ENCODE measurements around the gene EIF1.
"Not testable (repeated sequence)": the region's sequence is repeated elsewhere in the genome, so short reads cannot be mapped to it uniquely, and the experiment has no call there.

The EIF1 gene

DNA sequence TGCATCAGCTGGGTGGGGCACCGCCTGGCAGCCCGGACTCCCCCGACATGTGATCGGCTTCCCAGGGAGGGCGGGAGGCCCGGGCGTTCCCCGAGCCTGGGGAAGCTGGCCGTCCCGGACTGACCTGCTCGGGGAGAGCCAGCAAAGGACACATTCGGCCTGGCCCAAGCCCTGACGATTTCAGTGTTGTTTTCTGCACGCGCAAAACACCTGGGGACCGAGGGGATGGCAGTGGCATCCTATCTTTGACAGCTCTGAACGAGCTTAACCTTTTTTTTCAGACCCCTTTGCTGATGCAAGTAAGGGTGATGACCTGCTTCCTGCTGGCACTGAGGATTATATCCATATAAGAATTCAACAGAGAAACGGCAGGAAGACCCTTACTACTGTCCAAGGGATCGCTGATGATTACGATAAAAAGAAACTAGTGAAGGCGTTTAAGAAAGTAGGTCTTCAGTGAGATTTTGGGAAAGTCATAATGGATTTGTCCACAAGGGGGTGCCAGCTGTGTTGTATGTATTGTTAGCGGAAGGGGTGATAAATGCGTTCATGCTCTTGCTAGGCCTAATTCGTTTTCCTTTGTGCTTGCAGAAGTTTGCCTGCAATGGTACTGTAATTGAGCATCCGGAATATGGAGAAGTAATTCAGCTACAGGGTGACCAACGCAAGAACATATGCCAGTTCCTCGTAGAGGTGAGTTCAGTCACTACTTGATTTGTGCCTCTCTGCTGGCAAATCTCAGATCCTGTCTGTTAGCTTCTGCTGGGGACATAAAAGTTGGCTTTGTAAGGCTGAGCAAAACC is 1.0 kb downstream of the EIF1 start:
- H3K9ac ChIP-seq (ENCODE audit: low read length in 5 of 5): peak overlapping the region; percentile 90 to 98 (median 94)
- peaks cover 3 to 36% (median 29%) of the 10 kb centered on the region in 5 donors for H3K4me1 ChIP-seq (ENCODE audit: control insufficient read depth in 5 of 5, insufficient read depth in 5 of 5, low read length in 5 of 5)
- no peaks in the 10 kb centered on the region for H3K9me3 ChIP-seq (ENCODE audit: control insufficient read depth in 5 of 5, low read length in 5 of 5)
- no peaks in the 10 kb centered on the region for H3K27me3 ChIP-seq (ENCODE audit: control insufficient read depth in 5 of 5, insufficient read depth in 4 of 5, low read length in 5 of 5)
- peak overlapping the region; percentile 81 to 95 (median 83) for H3K4me3 ChIP-seq (ENCODE audit: low read depth in 1 of 5, low read length in 5 of 5)
- peaks cover 29 to 53% (median 49%) of the 10 kb centered on the region in 5 donors for H3K36me3 ChIP-seq (ENCODE audit: control insufficient read depth in 5 of 5, insufficient read depth in 5 of 5, low read length in 5 of 5)
- peak overlapping the region; percentile 100 for H3K27ac ChIP-seq (ENCODE audit: low read depth, low read length)

DNA sequence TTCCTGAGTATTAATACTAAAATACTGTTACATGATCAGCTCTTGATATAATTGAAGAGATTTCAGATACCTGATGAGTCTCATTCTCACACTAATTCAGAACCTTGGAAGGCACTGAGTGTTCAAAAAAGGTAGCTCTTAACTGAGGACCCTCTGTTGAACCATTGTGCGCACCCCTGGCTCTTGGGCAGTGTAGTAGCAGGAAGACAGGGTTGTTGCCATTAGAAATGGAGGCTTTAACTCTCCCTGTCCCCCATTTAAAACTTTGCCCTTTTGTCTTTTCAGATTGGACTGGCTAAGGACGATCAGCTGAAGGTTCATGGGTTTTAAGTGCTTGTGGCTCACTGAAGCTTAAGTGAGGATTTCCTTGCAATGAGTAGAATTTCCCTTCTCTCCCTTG is 1.8 kb downstream of the EIF1 start:
- peak overlapping the region; percentile 100 for H3K27ac ChIP-seq (ENCODE audit: low read depth, low read length)

DNA sequence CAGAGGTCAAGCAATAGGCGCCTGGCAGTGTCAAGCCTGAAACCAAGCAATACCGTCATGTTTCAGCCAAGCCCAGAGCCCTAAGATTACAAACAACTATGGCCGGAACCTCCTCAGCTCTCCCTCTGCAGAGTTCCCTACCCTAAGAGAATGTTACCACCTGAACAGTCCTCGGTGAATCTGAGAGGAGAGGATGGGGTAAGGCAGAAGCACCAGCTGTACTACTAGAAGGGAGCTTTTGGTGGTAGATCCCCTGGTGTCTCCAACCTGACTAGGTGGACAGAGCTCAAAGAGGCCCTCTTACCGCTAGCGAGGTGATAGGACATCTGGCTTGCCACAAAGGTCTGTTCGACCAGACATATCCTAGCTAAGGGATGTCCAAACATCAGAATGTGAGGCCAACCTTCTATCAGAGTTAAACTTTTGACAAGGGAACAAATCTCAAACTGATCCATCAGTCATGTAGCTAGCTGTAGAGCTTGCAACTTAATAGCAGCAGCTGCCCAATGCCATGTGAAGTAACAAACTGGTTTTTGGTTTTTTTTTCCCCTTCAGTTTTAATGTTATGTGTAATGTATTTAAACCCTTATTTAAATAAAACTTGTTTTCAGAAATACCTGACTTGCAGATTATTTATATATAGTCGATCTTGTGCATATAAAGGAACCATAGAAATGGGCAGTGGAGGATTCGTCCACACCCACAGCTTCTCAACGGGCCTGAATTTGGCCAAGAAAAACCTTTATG is 2.5 kb downstream of the EIF1 start:
- H3K4me3 ChIP-seq (ENCODE audit: low read depth in 1 of 5, low read length in 5 of 5): peak overlapping the region; percentile 28 to 94 (median 81)
- H3K9ac ChIP-seq (ENCODE audit: low read length in 5 of 5): peak overlapping the region in 2 of 5 donors; percentile 48 to 52
- no peaks in the 10 kb centered on the region for H3K27me3 ChIP-seq (ENCODE audit: control insufficient read depth in 5 of 5, insufficient read depth in 4 of 5, low read length in 5 of 5)
- no peaks in the 10 kb centered on the region for H3K9me3 ChIP-seq (ENCODE audit: control insufficient read depth in 5 of 5, low read length in 5 of 5)
- H3K36me3 ChIP-seq (ENCODE audit: control insufficient read depth in 5 of 5, insufficient read depth in 5 of 5, low read length in 5 of 5): peaks cover 29 to 61% (median 56%) of the 10 kb centered on the region in 5 donors
- peak overlapping the region; percentile 100 for H3K27ac ChIP-seq (ENCODE audit: low read depth, low read length)
- H3K4me1 ChIP-seq (ENCODE audit: control insufficient read depth in 5 of 5, insufficient read depth in 5 of 5, low read length in 5 of 5): peaks cover 4 to 44% (median 34%) of the 10 kb centered on the region in 5 donors

More for the DNA sequence above, 1.8 kb downstream of the EIF1 start:
- Histone ChIP-seq H3K9ac (ENCODE audit: low read length in 5 of 5) (peak overlapping the region in 4 of 5 donors; percentile 90 to 95 (median 93)), H3K9me3 (ENCODE audit: control insufficient read depth in 5 of 5, low read length in 5 of 5) (no peaks in the 10 kb centered on the region), H3K36me3 (ENCODE audit: control insufficient read depth in 5 of 5, insufficient read depth in 5 of 5, low read length in 5 of 5) (peaks cover 29 to 61% (median 56%) of the 10 kb centered on the region in 5 donors), H3K4me1 (ENCODE audit: control insufficient read depth in 5 of 5, insufficient read depth in 5 of 5, low read length in 5 of 5) (peaks cover 3 to 37% (median 29%) of the 10 kb centered on the region in 5 donors), H3K4me3 (ENCODE audit: low read depth in 1 of 5, low read length in 5 of 5) (peak overlapping the region; percentile 81 to 95 (median 83)), H3K27me3 (ENCODE audit: control insufficient read depth in 5 of 5, insufficient read depth in 4 of 5, low read length in 5 of 5) (no peaks in the 10 kb centered on the region)

DNA sequence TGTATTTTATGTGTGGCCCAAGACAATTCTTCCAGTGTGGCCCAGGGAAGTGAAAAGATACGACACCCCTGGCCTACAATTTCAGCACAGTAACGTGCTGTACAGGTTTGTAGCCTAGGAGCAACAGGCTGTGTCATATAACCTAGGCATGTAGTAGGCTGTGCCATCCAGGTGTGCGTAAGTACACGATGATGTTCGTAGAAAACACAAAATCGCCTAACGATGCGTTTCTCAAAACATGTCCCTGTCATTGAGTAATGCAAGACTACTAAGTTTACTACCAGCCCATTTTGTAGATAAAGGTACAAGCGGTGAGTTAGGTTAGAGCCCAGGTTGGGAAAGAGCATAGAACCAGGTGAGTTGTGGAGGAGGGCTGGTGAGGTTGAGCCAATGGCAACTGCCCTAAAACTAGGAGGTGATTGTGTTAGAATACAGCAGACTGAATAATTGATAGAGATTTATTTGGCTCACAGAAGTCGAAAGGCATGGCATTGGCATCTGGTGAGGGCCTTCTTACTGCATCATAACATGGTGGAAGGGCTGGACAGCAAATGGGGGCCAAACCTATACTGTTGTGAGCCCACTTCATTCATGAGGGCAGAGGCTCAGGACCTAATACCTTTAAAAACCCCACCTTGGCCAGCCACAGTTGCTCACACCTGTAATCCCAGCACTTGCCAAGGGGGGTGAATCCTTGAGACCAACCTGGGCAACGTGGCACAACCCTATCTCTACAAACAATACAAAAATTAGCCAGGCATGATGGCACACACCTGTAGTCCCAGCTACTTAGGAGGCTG is 4.2 kb downstream of the EIF1 start:
- no peak overlapping the region for H3K4me3 ChIP-seq (ENCODE audit: low read depth in 1 of 5, low read length in 5 of 5)
- no peak overlapping the region for H3K9ac ChIP-seq (ENCODE audit: low read length in 5 of 5)
- H3K36me3 ChIP-seq (ENCODE audit: control insufficient read depth in 5 of 5, insufficient read depth in 5 of 5, low read length in 5 of 5): peaks cover 29 to 61% (median 56%) of the 10 kb centered on the region in 5 donors
- H3K9me3 ChIP-seq (ENCODE audit: control insufficient read depth in 5 of 5, low read length in 5 of 5): no peaks in the 10 kb centered on the region
- peaks cover 11 to 54% (median 46%) of the 10 kb centered on the region in 5 donors for H3K4me1 ChIP-seq (ENCODE audit: control insufficient read depth in 5 of 5, insufficient read depth in 5 of 5, low read length in 5 of 5)
- no peak overlapping the region for H3K27ac ChIP-seq (ENCODE audit: low read depth, low read length)
- no peaks in the 10 kb centered on the region for H3K27me3 ChIP-seq (ENCODE audit: control insufficient read depth in 5 of 5, insufficient read depth in 4 of 5, low read length in 5 of 5)

DNA sequence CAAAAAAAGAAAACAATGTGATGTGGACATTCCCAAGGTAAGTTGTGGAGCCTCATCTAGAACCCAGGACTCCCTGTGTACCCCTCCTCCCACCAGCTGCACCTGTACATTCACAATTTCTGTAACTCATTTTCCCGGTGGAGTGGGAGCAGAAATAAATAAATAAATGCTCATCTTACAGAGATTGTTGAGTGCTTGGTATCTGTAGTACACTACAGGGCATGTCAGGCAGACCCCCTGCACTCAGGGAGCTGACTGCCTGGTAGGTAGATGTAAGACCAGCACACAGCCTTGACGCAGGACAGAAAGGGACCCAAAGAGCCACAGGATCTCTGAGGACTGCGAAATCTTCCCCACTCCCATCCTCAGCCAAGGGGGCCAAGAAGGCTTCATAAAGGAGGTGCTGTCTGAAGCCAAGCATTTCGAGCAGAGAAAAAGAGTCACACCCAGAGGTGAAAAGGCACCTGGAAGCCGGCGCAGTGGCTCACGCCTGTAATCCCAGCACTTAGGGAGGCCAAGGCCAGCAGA is 6.5 kb downstream of the EIF1 start:
- Histone ChIP-seq H3K4me1 (ENCODE audit: control insufficient read depth in 5 of 5, insufficient read depth in 5 of 5, low read length in 5 of 5) (peaks cover 11 to 43% (median 39%) of the 10 kb centered on the region in 5 donors), H3K27me3 (ENCODE audit: control insufficient read depth in 5 of 5, insufficient read depth in 4 of 5, low read length in 5 of 5) (no peaks in the 10 kb centered on the region), H3K4me3 (ENCODE audit: low read depth in 1 of 5, low read length in 5 of 5) (no peak overlapping the region), H3K9ac (ENCODE audit: low read length in 5 of 5) (no peak overlapping the region), H3K9me3 (ENCODE audit: control insufficient read depth in 5 of 5, low read length in 5 of 5) (no peaks in the 10 kb centered on the region), H3K36me3 (ENCODE audit: control insufficient read depth in 5 of 5, insufficient read depth in 5 of 5, low read length in 5 of 5) (peaks cover 23 to 52% (median 48%) of the 10 kb centered on the region in 5 donors), H3K27ac (ENCODE audit: low read depth, low read length) (no peak overlapping the region)

DNA sequence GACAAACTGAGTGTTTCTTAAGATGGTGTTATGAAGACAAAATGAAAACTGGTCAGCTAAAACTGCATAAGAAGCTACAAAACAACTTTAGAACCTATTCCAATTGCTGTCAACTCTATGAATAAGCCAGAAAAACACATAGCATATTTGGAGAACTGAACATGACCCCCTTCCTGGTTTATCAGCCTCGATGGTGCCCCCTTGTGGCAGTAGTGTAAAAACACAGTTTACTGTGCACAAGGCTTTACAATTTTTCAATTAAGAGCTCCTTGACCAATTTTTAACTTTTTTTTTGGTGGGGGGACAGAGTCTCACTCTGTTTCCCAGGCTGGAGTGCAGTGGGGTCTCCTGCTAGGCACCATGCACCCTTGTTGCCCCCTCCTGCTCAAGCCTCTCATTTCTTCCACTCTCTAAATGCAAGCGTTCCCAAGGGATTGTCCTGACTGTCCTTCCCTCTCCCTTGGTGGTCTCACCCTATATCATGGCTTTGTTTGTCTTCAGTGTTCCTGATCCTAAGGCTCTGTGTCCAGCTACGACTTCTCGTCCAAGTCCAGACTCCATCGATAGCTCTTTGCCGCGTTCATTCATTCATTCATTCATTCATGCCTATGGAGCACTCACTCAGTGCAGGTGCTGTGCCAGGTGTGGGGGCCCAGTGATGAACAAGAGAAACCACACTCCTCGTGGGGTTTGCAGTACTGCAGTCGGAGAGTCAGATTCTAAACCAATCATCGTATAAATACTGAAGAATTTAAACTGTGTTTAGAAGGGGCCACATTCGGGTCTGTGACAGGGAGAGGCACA is 7.5 kb downstream of the EIF1 start:
- no peak overlapping the region for H3K27ac ChIP-seq (ENCODE audit: low read depth, low read length)

DNA sequence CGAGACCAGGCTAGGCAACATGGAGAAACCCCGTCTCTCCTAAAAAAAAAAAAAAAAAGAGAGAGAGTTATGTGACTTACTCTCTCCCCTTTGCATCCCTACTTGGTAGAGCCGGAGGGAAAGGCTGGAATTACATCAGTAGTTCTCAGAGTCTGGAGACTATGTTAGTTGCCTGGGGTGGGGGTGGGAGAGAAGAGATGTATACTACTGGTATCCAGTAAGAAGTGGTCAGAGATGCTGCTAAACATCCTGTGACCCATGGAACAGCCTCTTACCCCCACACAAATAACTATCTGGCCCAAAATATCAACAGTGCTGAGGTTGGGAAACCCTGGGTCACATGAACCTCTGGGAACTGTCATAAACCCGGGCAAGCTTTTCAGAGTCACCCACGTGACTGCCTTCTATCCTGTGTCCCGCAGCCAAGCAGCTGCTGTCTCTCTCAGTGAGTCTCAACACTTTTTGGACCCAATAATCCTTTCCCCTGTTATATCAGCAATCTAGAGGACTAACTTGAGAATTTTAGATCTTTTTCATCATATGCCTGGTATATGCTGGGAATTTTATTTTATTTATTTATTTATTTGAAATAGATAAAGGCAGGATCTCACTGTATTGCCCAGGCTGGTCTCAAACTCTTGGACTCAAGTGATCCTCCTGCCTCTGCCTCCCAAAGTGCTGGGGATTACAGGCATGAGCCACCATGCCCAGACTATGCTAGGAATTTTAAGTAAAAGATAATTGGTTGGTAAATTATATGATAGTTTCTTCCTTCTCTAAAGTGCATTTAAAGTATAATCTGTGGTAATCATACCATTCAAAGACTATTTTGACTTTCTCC is 8.7 kb downstream of the EIF1 start:
- H3K27ac ChIP-seq (ENCODE audit: low read depth, low read length): peak overlapping the region; percentile 38
- peak overlapping the region in 1 of 5 donors; percentile 19 for H3K4me3 ChIP-seq (ENCODE audit: low read depth in 1 of 5, low read length in 5 of 5)

More for the DNA sequence above, 7.5 kb downstream of the EIF1 start:
- H3K9ac ChIP-seq (ENCODE audit: low read length in 5 of 5): no peak overlapping the region
- H3K9me3 ChIP-seq (ENCODE audit: control insufficient read depth in 5 of 5, low read length in 5 of 5): no peaks in the 10 kb centered on the region
- H3K27me3 ChIP-seq (ENCODE audit: control insufficient read depth in 5 of 5, insufficient read depth in 4 of 5, low read length in 5 of 5): no peaks in the 10 kb centered on the region
- peaks cover 16 to 43% (median 39%) of the 10 kb centered on the region in 5 donors for H3K36me3 ChIP-seq (ENCODE audit: control insufficient read depth in 5 of 5, insufficient read depth in 5 of 5, low read length in 5 of 5)
- peaks cover 10 to 33% (median 30%) of the 10 kb centered on the region in 5 donors for H3K4me1 ChIP-seq (ENCODE audit: control insufficient read depth in 5 of 5, insufficient read depth in 5 of 5, low read length in 5 of 5)
- no peak overlapping the region for H3K4me3 ChIP-seq (ENCODE audit: low read depth in 1 of 5, low read length in 5 of 5)

DNA sequence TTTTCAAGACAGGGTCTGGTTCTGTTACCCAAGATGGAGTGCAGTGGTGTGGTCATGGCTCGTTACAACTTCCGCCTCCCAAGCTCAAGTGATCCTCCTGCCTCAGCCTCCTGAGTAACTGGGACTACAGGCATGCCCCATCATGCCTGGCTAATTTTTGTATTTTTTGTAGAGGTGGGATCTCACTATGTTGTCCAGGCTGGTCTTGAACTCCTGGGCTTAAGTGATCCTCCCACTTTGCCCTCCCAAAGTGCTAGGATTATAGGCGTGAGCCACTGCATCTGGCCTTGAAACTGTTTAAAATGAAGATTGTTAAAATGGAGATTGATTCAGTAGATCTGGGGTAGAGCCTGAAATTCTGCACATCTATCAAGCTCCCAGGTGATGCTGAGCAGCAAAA is 12.2 kb downstream of the EIF1 start:
- H3K4me3 ChIP-seq (ENCODE audit: low read depth in 1 of 5, low read length in 5 of 5); H3K27me3 ChIP-seq (ENCODE audit: control insufficient read depth in 5 of 5, insufficient read depth in 4 of 5, low read length in 5 of 5); H3K36me3 ChIP-seq (ENCODE audit: control insufficient read depth in 5 of 5, insufficient read depth in 5 of 5, low read length in 5 of 5); H3K9ac ChIP-seq (ENCODE audit: low read length in 5 of 5); H3K9me3 ChIP-seq (ENCODE audit: control insufficient read depth in 5 of 5, low read length in 5 of 5); H3K27ac ChIP-seq (ENCODE audit: low read depth, low read length): not testable (repeated sequence)
- H3K4me1 ChIP-seq (ENCODE audit: control insufficient read depth in 5 of 5, insufficient read depth in 5 of 5, low read length in 5 of 5): peaks cover 8 to 20% (median 19%) of the 10 kb centered on the region in 5 donors

More for the DNA sequence above, 8.7 kb downstream of the EIF1 start:
- Histone ChIP-seq H3K9me3 (ENCODE audit: control insufficient read depth in 5 of 5, low read length in 5 of 5) (no peaks in the 10 kb centered on the region), H3K36me3 (ENCODE audit: control insufficient read depth in 5 of 5, insufficient read depth in 5 of 5, low read length in 5 of 5) (peaks cover 8 to 31% (median 27%) of the 10 kb centered on the region in 5 donors), H3K9ac (ENCODE audit: low read length in 5 of 5) (peak overlapping the region in 1 of 5 donors; percentile 30), H3K4me1 (ENCODE audit: control insufficient read depth in 5 of 5, insufficient read depth in 5 of 5, low read length in 5 of 5) (peaks cover 8 to 23% (median 20%) of the 10 kb centered on the region in 5 donors), H3K27me3 (ENCODE audit: control insufficient read depth in 5 of 5, insufficient read depth in 4 of 5, low read length in 5 of 5) (no peaks in the 10 kb centered on the region)
